GM20000 (cell line): Measurements from ENCODE around the gene BMERB1.

Experiments used
- DNase-seq: peaks from one replicate; pipeline ENCODE4 v3.0.0; 2012; ENCODE audit warnings: low spot score
- TF ChIP-seq, protein P1 (sequence below): IDR thresholded peaks from 2 replicates; pipeline ENCODE4 v1.5.1; 2012; ENCODE audit warnings: mild to moderate bottlenecking, control low read depth; ENCODE audit errors: extremely low read depth, missing control alignments

Gene BMERB1

DNA sequence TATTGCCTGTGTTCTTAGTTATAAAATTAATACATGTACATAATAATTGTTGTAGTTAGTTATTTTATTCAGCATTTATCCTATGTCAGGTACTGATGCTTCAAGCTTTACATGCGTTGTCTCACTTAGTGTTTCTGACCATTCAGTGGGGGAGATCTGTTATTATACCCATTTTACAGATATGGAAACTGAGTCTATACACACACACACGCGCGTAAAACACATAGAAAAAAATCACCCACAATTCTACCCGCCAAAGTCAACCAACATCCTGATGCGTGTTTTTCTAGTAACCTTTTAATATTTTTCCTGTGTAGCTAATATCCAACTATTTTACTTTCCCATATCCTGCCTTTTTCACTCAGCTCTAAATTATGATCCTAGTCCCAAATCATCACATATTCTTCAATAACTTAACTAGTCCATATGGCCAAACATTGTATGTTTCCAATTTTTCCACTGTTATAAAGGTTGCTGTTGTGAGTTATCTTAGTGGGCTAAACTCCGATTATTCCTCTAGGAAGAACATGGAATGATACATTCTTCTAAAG lies 48.4 kb downstream of the BMERB1 start:
- no peak for DNase-seq
- TF ChIP-seq, protein P1, sequence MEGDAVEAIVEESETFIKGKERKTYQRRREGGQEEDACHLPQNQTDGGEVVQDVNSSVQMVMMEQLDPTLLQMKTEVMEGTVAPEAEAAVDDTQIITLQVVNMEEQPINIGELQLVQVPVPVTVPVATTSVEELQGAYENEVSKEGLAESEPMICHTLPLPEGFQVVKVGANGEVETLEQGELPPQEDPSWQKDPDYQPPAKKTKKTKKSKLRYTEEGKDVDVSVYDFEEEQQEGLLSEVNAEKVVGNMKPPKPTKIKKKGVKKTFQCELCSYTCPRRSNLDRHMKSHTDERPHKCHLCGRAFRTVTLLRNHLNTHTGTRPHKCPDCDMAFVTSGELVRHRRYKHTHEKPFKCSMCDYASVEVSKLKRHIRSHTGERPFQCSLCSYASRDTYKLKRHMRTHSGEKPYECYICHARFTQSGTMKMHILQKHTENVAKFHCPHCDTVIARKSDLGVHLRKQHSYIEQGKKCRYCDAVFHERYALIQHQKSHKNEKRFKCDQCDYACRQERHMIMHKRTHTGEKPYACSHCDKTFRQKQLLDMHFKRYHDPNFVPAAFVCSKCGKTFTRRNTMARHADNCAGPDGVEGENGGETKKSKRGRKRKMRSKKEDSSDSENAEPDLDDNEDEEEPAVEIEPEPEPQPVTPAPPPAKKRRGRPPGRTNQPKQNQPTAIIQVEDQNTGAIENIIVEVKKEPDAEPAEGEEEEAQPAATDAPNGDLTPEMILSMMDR, result no peak

DNA sequence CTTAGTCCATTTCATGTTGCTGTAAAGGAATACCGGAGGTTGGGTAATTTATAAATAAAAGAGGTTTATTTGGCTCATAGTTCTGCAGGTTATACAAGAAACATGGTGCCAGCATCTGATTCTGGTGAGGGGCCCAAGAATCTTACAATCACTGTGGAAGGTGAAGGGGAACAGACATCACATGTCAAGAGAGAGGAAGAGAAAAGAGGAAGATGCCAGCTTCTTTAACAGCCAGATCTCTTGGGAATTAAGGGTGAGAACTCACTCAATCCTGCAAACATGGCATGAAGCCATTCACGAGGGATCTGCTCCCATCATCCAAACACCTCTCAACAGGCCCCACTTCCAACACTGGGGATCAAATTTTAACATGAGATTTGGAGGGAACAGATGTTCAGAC lies 49.5 kb downstream of the BMERB1 start:
- TF ChIP-seq, protein P1, result no peak

DNA sequence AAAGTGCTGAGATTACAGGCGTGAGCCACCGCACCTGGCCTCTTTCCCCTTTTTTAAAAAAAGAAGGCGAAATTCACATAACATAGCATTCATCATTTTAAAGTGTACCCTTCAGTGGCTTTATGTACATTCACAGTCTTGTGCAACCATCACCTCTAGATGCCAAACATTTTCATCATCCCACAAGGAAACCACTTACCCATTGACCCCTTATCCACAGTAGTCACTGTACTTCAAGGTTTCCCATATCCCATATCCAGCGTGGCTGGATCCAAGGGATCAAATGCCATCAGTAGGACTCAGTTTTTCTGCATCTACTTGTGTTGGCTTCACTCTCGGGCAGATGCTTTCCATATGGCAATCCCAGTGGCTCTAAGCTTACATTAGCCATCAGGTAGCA lies 50.3 kb downstream of the BMERB1 start:
- TF ChIP-seq, protein P1, result no peak
- DNase-seq, result no peak

More for the DNA sequence above, 49.5 kb downstream of the BMERB1 start:
- DNase-seq, result no peak

DNA sequence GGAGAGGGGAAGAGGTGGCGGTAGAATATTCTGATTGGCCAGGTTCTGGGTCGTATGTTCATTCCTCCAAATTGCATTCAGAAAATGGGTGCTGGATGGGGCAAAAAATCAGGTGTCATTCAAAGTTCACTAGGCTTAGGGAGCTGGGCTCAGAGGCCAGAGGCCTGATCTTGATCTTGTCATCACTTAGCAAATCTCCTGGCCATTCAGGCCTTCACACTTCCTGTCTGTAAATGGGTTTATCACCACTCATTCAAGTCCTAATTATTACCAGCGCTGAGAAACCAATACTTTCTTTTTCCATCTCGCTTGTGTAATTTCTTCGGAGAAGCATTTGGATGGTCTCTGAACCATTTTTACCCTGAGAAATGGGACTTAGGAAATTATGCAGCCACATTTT lies 50.8 kb downstream of the BMERB1 start:
- TF ChIP-seq, protein P1, result no peak
- DNase-seq, result no peak

DNA sequence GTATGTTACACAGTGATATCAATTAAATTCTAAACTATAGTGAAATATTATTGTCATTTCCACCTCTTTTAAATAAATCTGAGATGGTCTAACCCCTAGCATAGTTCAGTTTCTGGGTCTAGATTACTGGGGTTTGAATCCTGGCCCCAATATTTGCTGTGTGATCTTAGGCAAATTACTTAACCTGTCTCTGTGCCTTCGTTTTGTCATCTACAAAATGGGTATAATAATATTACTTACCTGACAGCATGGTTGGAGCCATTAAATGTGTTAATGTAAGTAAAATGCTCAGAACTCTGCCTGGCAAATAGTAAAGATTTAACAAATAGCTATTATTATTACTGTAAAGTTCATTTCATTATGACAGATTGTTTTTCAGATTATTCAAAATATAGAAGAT lies 52.3 kb downstream of the BMERB1 start:
- TF ChIP-seq, protein P1, result no peak
- no peak for DNase-seq

DNA sequence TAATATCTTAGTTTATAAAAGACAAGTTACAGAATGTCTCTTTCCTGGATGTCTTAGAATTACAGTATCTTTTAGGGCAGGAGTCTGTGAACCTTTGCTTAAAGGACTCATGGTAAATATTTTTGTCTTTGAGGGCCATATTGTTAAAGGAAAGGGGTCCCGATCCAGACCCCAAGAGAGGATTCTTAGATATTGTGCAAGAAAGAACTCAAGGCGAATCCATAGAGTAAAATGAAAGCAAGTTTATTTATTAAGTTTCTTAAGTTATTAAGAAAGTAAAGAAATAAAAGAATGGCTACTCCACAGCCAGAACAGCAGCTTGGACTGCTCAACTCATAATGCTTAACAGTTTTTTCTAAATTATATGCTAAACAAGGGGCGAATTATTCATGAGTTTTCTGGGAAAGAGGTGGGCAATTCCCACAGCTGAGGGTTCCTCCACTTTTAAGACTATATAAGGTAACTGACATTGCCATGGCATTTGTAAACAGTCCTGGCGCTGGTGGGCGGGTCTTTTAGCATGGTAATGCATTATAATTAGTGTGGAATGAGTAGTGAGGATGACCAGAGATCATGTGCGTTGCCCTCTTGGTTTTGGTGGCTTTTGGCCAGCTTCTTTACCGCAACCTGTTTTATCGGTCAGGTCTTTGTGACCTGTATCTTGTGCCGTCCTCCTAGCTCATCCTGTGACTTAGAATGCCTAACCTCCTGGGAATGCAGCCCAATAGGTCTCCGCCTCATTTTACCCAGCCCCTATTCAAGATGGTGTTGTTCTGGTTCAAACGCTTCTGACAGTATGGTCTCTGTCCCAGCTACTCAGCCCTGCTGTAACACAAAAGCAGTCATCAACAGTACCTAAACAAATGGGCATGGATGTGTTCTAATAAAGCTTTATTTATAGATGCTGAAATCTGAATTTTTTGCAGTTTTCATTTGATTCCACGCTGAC lies 53.2 kb downstream of the BMERB1 start:
- DNase-seq, result no peak

DNA sequence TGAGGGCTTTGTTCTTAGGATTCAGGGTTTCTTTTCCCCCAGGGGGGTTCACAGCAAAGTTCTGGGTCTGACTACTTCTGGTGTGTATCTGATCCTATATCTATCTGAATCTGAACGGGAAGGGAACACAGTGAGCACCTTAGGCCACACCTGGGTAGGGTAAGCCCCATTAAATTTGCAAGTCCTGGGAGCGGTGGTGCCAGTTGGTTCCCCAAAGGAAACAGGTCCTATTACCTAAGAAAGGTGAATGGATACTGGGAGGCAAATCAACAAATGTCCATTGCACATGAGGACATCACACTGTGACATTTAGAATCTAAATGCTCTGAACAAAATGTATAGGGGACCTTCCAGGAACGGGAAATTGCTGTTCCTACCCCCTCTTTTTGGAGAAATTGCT lies 54.6 kb downstream of the BMERB1 start:
- DNase-seq, result no peak
- TF ChIP-seq, protein P1, result no peak

More for the DNA sequence above, 53.2 kb downstream of the BMERB1 start:
- TF ChIP-seq, protein P1, result no peak
